ENCODE data around the gene MRGPRE. TPM values are rescaled to one million over a fixed set of nuclear protein-coding genes. Genes with fewer than 3 reads are reported as not detected.
A peak's percentile ranks its signal among the peaks of the same experiment; 100 is the strongest.

MRGPRE gene
- total RNA-seq, 3 donors from 2014 or later: not detected

DNA sequence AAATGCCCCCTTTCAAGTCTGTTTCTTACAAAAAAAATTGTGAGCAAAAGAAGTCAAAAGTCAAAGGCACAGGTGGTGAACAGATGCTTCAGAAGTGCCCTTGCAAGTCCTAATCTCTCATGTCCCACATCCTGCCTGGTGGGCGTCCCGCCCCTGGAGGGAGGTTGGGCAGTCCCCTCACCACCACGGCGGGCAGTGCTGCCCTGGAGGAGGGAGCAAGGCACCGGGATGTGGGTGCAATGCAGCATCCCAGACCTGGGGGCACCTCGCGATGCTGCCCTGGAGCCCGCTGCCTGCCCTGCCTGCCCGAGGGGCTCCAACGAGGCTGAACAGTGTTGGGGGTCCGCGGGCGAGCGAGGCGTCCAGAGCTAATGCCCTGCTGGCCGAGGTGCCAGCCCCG is 29.5 kb downstream of the MRGPRE start:
- H3K9me3 ChIP-seq: no peaks in the 10 kb centered on the region
- no peaks in the 10 kb centered on the region for H3K4me1 ChIP-seq
- peaks cover 0 to 35% of the 10 kb centered on the region in 2 donors for H3K27me3 ChIP-seq
- no peak overlapping the region for H3K27ac ChIP-seq
- no peaks in the 10 kb centered on the region for H3K36me3 ChIP-seq
- no peak for DNase-seq (ENCODE audit: low spot score in 2 of 2)
- H3K4me3 ChIP-seq: peak overlapping the region in 1 of 3 donors; percentile 51
- no peak for TF ChIP-seq POLR2AphosphoS5 (IDR thresholded peaks at IDR 0.05)
- no peak for TF ChIP-seq POLR2A (IDR thresholded peaks at IDR 0.05)
- TF ChIP-seq, protein P1, sequence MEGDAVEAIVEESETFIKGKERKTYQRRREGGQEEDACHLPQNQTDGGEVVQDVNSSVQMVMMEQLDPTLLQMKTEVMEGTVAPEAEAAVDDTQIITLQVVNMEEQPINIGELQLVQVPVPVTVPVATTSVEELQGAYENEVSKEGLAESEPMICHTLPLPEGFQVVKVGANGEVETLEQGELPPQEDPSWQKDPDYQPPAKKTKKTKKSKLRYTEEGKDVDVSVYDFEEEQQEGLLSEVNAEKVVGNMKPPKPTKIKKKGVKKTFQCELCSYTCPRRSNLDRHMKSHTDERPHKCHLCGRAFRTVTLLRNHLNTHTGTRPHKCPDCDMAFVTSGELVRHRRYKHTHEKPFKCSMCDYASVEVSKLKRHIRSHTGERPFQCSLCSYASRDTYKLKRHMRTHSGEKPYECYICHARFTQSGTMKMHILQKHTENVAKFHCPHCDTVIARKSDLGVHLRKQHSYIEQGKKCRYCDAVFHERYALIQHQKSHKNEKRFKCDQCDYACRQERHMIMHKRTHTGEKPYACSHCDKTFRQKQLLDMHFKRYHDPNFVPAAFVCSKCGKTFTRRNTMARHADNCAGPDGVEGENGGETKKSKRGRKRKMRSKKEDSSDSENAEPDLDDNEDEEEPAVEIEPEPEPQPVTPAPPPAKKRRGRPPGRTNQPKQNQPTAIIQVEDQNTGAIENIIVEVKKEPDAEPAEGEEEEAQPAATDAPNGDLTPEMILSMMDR (IDR thresholded peaks at IDR 0.05): no peak
- intact Hi-C loops (cut with DNase I; ENCODE audit: low total_unique reads): no loop called here

DNA sequence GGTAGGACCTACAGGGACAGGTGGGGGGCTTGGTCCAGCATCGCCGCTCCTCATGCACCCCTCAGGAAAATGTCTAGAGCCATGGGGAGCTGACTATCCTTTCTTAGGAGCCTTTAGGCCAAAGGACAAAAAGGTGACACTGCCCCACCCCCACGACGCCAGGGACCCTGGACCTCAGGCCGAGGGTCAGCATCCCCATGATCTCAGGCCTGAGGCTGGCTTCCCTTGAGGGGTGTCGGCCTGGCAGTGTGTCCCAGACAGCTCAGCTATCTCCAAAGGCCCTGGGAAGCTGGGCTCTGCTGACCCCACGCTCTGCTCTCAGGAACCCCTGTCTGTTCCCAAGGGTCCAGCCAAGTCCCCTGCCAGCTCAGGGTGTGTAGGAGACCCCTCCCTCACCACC is 29.9 kb downstream of the MRGPRE start:
- intact Hi-C loops (cut with DNase I; ENCODE audit: low total_unique reads): no loop called here
- H3K36me3 ChIP-seq: no peaks in the 10 kb centered on the region
- peaks cover 0 to 35% of the 10 kb centered on the region in 2 donors for H3K27me3 ChIP-seq
- H3K4me3 ChIP-seq: no peak overlapping the region
- no peaks in the 10 kb centered on the region for H3K4me1 ChIP-seq
- TF ChIP-seq POLR2AphosphoS5 (IDR thresholded peaks at IDR 0.05) (no peak), POLR2A (IDR thresholded peaks at IDR 0.05) (no peak)
- TF ChIP-seq, protein P1 (IDR thresholded peaks at IDR 0.05): no peak
- H3K27ac ChIP-seq: no peak overlapping the region
- no peak for DNase-seq (ENCODE audit: low spot score in 2 of 2)
- no peaks in the 10 kb centered on the region for H3K9me3 ChIP-seq

DNA sequence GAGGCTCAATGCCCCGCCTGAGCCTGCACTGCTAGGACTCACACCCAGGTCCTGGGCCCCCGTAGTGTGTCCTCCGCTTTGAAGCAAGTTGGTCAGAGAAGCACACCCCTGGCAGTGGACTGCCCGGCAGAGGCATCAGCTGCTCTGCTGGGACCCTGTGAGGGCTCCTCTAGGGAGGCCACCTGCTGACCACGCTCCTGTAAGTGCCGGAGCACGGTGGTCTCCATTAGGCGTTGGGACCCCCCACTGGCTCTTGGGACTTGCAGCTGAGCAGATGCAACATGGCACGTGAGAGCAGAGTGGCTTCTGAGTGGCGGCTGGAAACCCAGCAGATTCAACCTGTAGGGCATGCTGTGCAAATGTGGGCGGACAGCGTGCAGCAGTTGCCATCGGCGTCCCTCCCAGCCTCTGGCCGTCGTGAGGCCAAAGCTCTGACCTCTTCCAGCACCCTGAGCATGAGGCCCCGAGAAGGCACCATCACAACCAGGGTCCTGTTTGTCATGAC is 30.5 kb downstream of the MRGPRE start:
- TF ChIP-seq, protein P1 (IDR thresholded peaks at IDR 0.05): no peak
- TF ChIP-seq POLR2AphosphoS5 (IDR thresholded peaks at IDR 0.05) (no peak), POLR2A (IDR thresholded peaks at IDR 0.05) (no peak)
- intact Hi-C loops (cut with DNase I; ENCODE audit: low total_unique reads): no loop called here
- H3K4me1 ChIP-seq: no peaks in the 10 kb centered on the region
- H3K27ac ChIP-seq: no peak overlapping the region
- H3K9me3 ChIP-seq: no peaks in the 10 kb centered on the region
- no peaks in the 10 kb centered on the region for H3K36me3 ChIP-seq
- H3K27me3 ChIP-seq: peaks cover 0 to 35% of the 10 kb centered on the region in 2 donors
- H3K4me3 ChIP-seq: no peak overlapping the region
- DNase-seq (ENCODE audit: low spot score in 2 of 2): no peak

DNA sequence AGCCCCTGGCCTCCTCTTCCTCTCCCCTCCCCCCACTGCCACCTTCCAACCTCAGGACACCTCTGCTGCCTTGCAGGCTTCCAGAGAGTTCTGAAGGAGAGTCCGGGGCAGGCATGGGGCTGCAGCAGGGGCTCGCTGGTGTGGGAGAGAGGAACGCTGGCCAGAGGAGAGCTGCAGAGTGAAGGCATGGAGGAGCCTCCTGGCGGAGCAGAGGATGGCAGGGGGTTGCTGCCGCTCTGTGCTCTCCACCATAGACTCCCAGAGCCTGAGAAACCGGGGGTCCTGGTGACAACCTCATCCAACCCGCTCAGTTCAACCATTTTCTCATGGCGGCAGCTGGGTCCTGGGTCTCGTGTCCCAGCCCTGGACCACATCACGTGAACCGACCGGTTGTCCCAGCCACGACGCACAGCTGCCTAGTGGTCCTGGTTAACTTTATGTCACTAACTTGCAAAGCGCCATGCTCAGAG is 31.1 kb downstream of the MRGPRE start:
- TF ChIP-seq POLR2AphosphoS5 (IDR thresholded peaks at IDR 0.05) (no peak), POLR2A (IDR thresholded peaks at IDR 0.05) (no peak)
- TF ChIP-seq, protein P1 (IDR thresholded peaks at IDR 0.05): no peak
- no peaks in the 10 kb centered on the region for H3K4me1 ChIP-seq
- no peaks in the 10 kb centered on the region for H3K36me3 ChIP-seq
- no peak for DNase-seq (ENCODE audit: low spot score in 2 of 2)
- no peak overlapping the region for H3K4me3 ChIP-seq
- intact Hi-C loops (cut with DNase I; ENCODE audit: low total_unique reads): no loop called here
- peaks cover 0 to 35% of the 10 kb centered on the region in 2 donors for H3K27me3 ChIP-seq
- no peak overlapping the region for H3K27ac ChIP-seq
- no peaks in the 10 kb centered on the region for H3K9me3 ChIP-seq

DNA sequence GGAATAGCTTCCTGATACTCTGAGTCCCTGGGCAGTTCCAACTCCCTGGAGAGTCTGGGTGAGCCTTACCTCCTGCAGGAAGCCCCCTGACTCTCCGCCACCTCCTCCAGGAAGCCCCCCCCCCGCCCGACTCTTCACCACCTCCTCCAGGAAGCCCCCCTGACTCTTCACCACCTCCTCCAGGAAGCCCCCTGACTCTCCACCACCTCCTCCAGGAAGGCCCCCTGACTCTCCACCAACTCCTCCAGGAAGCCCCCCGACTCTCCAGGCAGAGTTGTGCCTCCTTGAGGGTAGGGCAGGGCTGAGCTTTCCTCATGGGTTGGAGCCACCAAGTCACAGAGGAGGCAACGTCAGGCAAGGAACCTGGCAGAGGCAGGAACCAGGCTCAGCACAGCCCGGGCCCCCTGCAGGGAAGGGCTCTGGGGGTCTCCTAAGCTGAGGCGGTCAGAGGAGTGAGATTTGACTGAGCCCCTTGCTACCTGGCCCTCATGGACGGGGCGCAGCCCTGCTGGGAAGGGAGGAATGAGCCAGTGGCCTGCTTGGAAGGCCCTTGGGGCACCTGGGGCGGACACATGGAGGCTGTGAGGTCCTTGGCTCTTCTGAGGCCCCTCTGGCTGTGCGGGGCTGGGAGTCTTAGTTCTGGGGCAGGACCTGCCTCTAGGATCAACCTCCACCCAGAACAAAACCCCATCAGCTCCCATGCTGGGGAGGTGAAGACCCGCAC is 31.7 kb downstream of the MRGPRE start:
- Histone ChIP-seq H3K27me3 (peaks cover 0 to 35% of the 10 kb centered on the region in 2 donors), H3K4me3 (no peak overlapping the region), H3K27ac (no peak overlapping the region), H3K4me1 (no peaks in the 10 kb centered on the region), H3K9me3 (no peaks in the 10 kb centered on the region), H3K36me3 (no peaks in the 10 kb centered on the region)
- no peak for DNase-seq (ENCODE audit: low spot score in 2 of 2)
- intact Hi-C loops (cut with DNase I; ENCODE audit: low total_unique reads): no loop called here
- no peak for TF ChIP-seq POLR2AphosphoS5 (IDR thresholded peaks at IDR 0.05)
- no peak for TF ChIP-seq POLR2A (IDR thresholded peaks at IDR 0.05)

Data from breast epithelium (tissue), 4 donors.